CD14-positive monocyte (primary cell): ENCODE results near the gene SPATA19. TPM values are rescaled to one million over a fixed set of nuclear protein-coding genes. Genes with fewer than 3 reads are reported as not detected.

ENCODE experiments used
- DNase-seq, 3 donors: peaks; one replicate each; pipeline ENCODE4 v3.0.0-alpha.2; 2011 to 2022
- H2AFZ ChIP-seq: 2 replicates; pipeline ENCODE4 v1.6.0; 2012; ENCODE audit warnings: mild to moderate bottlenecking, low read depth, low read length, inconsistent platforms; ENCODE audit not compliant: insufficient read depth, poor library complexity, severe bottlenecking
- H3K27ac ChIP-seq, 2 donors: 1 replicate in 1 of 2; 2 replicates in 1 of 2; pipeline ENCODE4 v1.5.1; 2012 to 2013; ENCODE audit warnings: low read length in 2 of 2, control low read depth in 1 of 2, inconsistent platforms in 1 of 2, low read depth in 1 of 2, mild to moderate bottlenecking in 1 of 2
- H3K27me3 ChIP-seq, 2 donors: one replicate each; pipeline versions ENCODE4 v1.6.0 to v1.6.1; 2011 to 2013; ENCODE audit warnings: low read length in 2 of 2; ENCODE audit not compliant: control insufficient read depth in 2 of 2, insufficient read depth in 2 of 2
- H3K36me3 ChIP-seq, 2 donors: replicated peaks in 1 of 2; 1 replicate in 1 of 2; 2 replicates in 1 of 2; pipeline versions ENCODE4 v1.5.1 to v1.6.1; 2012 to 2013; ENCODE audit warnings: low read length in 2 of 2, control low read depth in 1 of 2, inconsistent platforms in 1 of 2, mild to moderate bottlenecking in 1 of 2; ENCODE audit not compliant: insufficient read depth in 2 of 2, control insufficient read depth in 1 of 2
- H3K4me1 ChIP-seq, 2 donors: 1 replicate in 1 of 2; 2 replicates in 1 of 2; pipeline versions ENCODE4 v1.5.1 to v1.6.1; 2012 to 2013; ENCODE audit warnings: low read length in 2 of 2, control low read depth in 1 of 2, inconsistent platforms in 1 of 2, mild to moderate bottlenecking in 1 of 2, moderate library complexity in 1 of 2; ENCODE audit not compliant: insufficient read depth in 2 of 2, control insufficient read depth in 1 of 2
- H3K4me2 ChIP-seq: replicated peaks from 2 replicates; pipeline ENCODE3; 2012; ENCODE audit warnings: low read length, moderate library complexity, mild to moderate bottlenecking; ENCODE audit not compliant: poor library complexity, severe bottlenecking; ENCODE audit errors: extremely low read depth
- H3K4me3 ChIP-seq, 3 experiments: fragments of 200-600 bp in 1 of 3; sonication (generic) in 1 of 3; replicated peaks in 1 of 3; 1 replicate in 2 of 3; 2 replicates in 1 of 3; pipeline ENCODE4 v1.5.1; 2011 to 2013; ENCODE audit warnings: low read length in 3 of 3, mild to moderate bottlenecking in 3 of 3, control low read depth in 2 of 3, low read depth in 2 of 3, inconsistent platforms in 1 of 3, moderate library complexity in 1 of 3
- H3K79me2 ChIP-seq: 2 replicates; pipeline ENCODE4 v1.6.0; 2012; ENCODE audit warnings: mild to moderate bottlenecking, control low read depth, inconsistent platforms, low read length, moderate library complexity; ENCODE audit not compliant: insufficient read depth
- H3K9ac ChIP-seq: 2 replicates; pipeline ENCODE4 v1.6.0; 2017; ENCODE audit warnings: low read length, mild to moderate bottlenecking; ENCODE audit not compliant: insufficient read depth, poor library complexity, severe bottlenecking
- H3K9me3 ChIP-seq, 2 donors: replicated peaks in 1 of 2; 1 replicate in 1 of 2; 2 replicates in 1 of 2; pipeline versions ENCODE4 v1.5.1 to v1.6.1; 2012 to 2013; ENCODE audit warnings: low read length in 2 of 2, control low read depth in 1 of 2; ENCODE audit not compliant: control insufficient read depth in 1 of 2, insufficient read depth in 1 of 2
- H4K20me1 ChIP-seq: 2 replicates; pipeline ENCODE4 v1.6.0; 2012; ENCODE audit warnings: mild to moderate bottlenecking, low read length, control low read depth, moderate library complexity; ENCODE audit not compliant: insufficient read depth
- H3K27ac Mint-ChIP-seq, 7 donors: one replicate each; pipeline ENCODE4 v1.8.0; 2020; ENCODE audit warnings: mild to moderate bottlenecking in 7 of 7, mixed read lengths in 7 of 7, moderate library complexity in 6 of 7, inconsistent platforms in 2 of 7
- H3K27me3 Mint-ChIP-seq, 3 donors: one replicate each; pipeline ENCODE4 v1.8.0; 2021 to 2022; ENCODE audit warnings: low read depth in 3 of 3, mild to moderate bottlenecking in 3 of 3, mixed read lengths in 3 of 3, moderate library complexity in 3 of 3, inconsistent platforms in 1 of 3
- H3K36me3 Mint-ChIP-seq, 2 donors: one replicate each; pipeline ENCODE4 v1.8.0; 2020; ENCODE audit warnings: mixed read lengths in 2 of 2, inconsistent platforms in 1 of 2, mild to moderate bottlenecking in 1 of 2
- H3K4me1 Mint-ChIP-seq: one replicate; pipeline ENCODE4 v1.8.0; 2020; ENCODE audit warnings: mild to moderate bottlenecking, mixed read lengths
- H3K4me3 Mint-ChIP-seq, 2 donors: one replicate each; pipeline ENCODE4 v1.8.0; 2020; ENCODE audit warnings: mild to moderate bottlenecking in 2 of 2, mixed read lengths in 2 of 2, moderate library complexity in 1 of 2
- H3K9me3 Mint-ChIP-seq, 7 donors: one replicate each; pipeline ENCODE4 v1.8.0; 2020 to 2022; ENCODE audit warnings: mixed read lengths in 7 of 7, mild to moderate bottlenecking in 6 of 7, moderate library complexity in 6 of 7, inconsistent platforms in 2 of 7
- whole genome bisulfite sequencing: methylation state at CpG from one replicate; pipeline ENCODE4 v1.1.5; 2013; ENCODE audit warnings: missing lambda C conversion rate; ENCODE audit not compliant: insufficient coverage; 5-methylcytosine and 5-hydroxymethylcytosine counted together
- intact Hi-C, 2 donors: fragments of 100-400 bp; cut with micrococcal nuclease; formaldehyde crosslinking; loops; one replicate each; pipeline versions ENCODE4 v1.15.0 to v1.15.1; 2023
- polyA plus RNA-seq, 3 donors: library from polyadenylated mRNA; depleted of rRNA in 1 of 3; unstranded in 2 of 3; stranded (reverse) in 1 of 3; fragments of 300-500 nt in 2 of 3; fragments of >200 nt in 1 of 3; fragmentation: Illumina TruSeq in 2 of 3; gene quantifications; 1 replicate in 2 of 3; 2 replicates in 1 of 3; pipeline ENCODE4 v1.2.3, GENCODE V29; 2012 to 2021
- TF ChIP-seq, protein P1 (sequence below): fragments of 200-600 bp; IDR thresholded peaks from one replicate; pipeline ENCODE4 v1.8.0; 2022; ENCODE audit warnings: antibody characterized with exemption, mild to moderate bottlenecking

Gene SPATA19
- polyA plus RNA-seq, 3 donors: not detected

DNA sequence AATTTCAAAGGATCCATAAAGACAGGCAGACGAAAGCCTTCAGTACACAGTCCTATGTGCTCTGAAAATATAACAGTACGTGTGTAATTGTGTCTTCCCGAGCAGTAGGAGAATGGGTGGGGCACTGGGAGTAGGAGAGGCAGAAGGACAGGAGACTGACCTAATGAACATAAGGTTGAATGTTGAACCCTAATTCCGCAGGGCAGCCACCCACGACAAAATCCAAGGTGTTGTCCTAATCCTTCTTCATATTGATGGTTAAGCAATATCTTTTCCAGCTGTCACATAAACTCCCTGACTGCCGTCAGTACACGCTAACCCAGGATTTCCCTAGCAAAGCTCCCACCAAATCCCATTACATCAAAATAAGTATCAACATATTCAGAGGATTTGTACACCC is 34.5 kb downstream of the SPATA19 start:
- no peak overlapping the region for H2AFZ ChIP-seq
- H3K4me1 ChIP-seq: no peaks in the 10 kb centered on the region
- H3K9ac ChIP-seq: no peak overlapping the region
- TF ChIP-seq, protein P1, sequence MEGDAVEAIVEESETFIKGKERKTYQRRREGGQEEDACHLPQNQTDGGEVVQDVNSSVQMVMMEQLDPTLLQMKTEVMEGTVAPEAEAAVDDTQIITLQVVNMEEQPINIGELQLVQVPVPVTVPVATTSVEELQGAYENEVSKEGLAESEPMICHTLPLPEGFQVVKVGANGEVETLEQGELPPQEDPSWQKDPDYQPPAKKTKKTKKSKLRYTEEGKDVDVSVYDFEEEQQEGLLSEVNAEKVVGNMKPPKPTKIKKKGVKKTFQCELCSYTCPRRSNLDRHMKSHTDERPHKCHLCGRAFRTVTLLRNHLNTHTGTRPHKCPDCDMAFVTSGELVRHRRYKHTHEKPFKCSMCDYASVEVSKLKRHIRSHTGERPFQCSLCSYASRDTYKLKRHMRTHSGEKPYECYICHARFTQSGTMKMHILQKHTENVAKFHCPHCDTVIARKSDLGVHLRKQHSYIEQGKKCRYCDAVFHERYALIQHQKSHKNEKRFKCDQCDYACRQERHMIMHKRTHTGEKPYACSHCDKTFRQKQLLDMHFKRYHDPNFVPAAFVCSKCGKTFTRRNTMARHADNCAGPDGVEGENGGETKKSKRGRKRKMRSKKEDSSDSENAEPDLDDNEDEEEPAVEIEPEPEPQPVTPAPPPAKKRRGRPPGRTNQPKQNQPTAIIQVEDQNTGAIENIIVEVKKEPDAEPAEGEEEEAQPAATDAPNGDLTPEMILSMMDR: no peak
- Mint-ChIP-seq H3K9me3 (peaks cover 0 to 5% (median 0%) of the 10 kb centered on the region in 7 donors), H3K4me1 (no peaks in the 10 kb centered on the region), H3K4me3 (no peak overlapping the region), H3K27me3 (peaks cover 1 to 4% (median 2%) of the 10 kb centered on the region in 3 donors), H3K36me3 (no peaks in the 10 kb centered on the region), H3K27ac (no peak overlapping the region)
- H4K20me1 ChIP-seq: no peaks in the 10 kb centered on the region
- 80% methylated on average over 2 of the region's 7 CpGs for WGBS
- H3K4me2 ChIP-seq: no peak overlapping the region
- H3K79me2 ChIP-seq: no peaks in the 10 kb centered on the region
- no peaks in the 10 kb centered on the region for H3K36me3 ChIP-seq
- no peaks in the 10 kb centered on the region for H3K9me3 ChIP-seq
- no peak overlapping the region for H3K27ac ChIP-seq
- intact Hi-C loops: no loop called here
- no peak overlapping the region for H3K4me3 ChIP-seq
- no peak for DNase-seq
- H3K27me3 ChIP-seq: no peaks in the 10 kb centered on the region

DNA sequence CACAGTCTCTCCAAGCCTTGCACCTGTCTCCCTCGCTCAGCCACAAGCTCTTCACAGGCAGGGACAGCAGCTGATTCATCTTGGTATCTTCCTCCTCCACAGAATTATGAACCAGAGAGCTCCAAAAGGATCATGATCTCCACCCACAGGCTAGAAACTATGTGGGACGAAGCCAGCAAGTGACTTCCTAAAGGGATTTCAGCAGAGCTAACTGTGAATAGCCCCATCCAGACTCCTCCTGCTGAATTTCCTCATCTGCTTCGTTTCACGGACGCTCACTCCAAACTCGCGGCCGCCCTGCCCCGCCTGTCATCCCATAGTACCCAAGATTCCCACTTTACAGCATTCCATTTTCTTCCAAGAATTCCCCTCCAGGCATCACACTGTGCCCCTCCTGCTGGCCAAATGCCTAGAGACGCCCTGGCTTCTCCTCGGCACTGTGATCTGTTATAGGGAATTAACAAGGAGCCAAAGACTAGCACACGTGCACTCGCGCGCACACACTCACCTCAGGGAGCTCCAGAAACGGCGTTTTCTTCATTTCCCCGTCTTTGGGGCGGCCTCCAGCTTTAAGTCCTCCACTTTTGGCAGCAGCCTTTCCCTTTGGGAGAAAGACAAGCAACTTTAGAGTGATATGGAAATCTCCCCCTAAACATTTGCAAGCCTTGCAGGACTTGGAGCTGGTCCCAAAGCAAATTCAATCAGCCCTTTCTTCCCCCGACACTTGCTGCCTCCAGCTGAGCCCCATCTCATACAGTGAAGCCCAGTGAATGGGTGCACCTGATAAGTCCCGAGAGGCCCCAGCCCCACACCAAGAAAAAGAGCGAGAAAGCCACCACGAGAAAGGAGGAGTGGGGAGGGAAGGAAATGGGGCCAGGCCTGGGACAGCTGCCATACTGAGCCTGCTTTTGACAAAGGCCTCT is 35.5 kb downstream of the SPATA19 start:
- 76% methylated on average over 17 of the region's 23 CpGs for WGBS
- H3K27me3 Mint-ChIP-seq: peaks cover 1 to 2% (median 2%) of the 10 kb centered on the region in 3 donors
- H3K4me1 ChIP-seq: no peaks in the 10 kb centered on the region
- TF ChIP-seq, protein P1: no peak
- no peak overlapping the region for H3K4me2 ChIP-seq
- no peak for DNase-seq
- peaks cover 0 to 5% (median 0%) of the 10 kb centered on the region in 7 donors for H3K9me3 Mint-ChIP-seq
- H3K27me3 ChIP-seq: no peaks in the 10 kb centered on the region
- intact Hi-C loops: no loop called here
- H4K20me1 ChIP-seq: no peaks in the 10 kb centered on the region
- H3K9ac ChIP-seq: no peak overlapping the region
- no peak overlapping the region for H3K4me3 ChIP-seq
- H2AFZ ChIP-seq: no peak overlapping the region
- no peak overlapping the region for H3K27ac ChIP-seq
- H3K9me3 ChIP-seq: no peaks in the 10 kb centered on the region
- no peaks in the 10 kb centered on the region for H3K36me3 Mint-ChIP-seq
- H3K4me3 Mint-ChIP-seq: no peak overlapping the region
- no peaks in the 10 kb centered on the region for H3K4me1 Mint-ChIP-seq
- H3K36me3 ChIP-seq: no peaks in the 10 kb centered on the region
- H3K79me2 ChIP-seq: no peaks in the 10 kb centered on the region
- no peak overlapping the region for H3K27ac Mint-ChIP-seq
